SU-DHL-6 (cell line): ENCODE results near the gene C10orf88.

ENCODE experiments used
- H2AFZ ChIP-seq: fragments of 200-600 bp; sonication (generic); 2 replicates; pipeline ENCODE4 v1.6.1; 2014; ENCODE audit warnings: low read depth, mild to moderate bottlenecking, moderate library complexity, mixed read lengths, antibody characterized with exemption, low read length; ENCODE audit not compliant: severe bottlenecking
- H3F3A ChIP-seq: fragments of 200-600 bp; shearing (Covaris generic); 2 replicates; pipeline ENCODE4 v1.6.0; 2016; ENCODE audit warnings: antibody characterized with exemption, mild to moderate bottlenecking; ENCODE audit not compliant: insufficient read depth
- H3K27ac ChIP-seq: fragments of 200-600 bp; sonication (generic); 2 replicates; pipeline ENCODE4 v1.5.1; 2016; ENCODE audit warnings: low read depth, mild to moderate bottlenecking, low read length, moderate library complexity, mixed read lengths
- H3K27me3 ChIP-seq: fragments of 200-600 bp; sonication (generic), shearing (Covaris generic); 2 replicates; pipeline ENCODE4 v1.6.0; 2014; ENCODE audit warnings: mild to moderate bottlenecking, low read length
- H3K36me3 ChIP-seq: fragments of 200-600 bp; sonication (generic); 2 replicates; pipeline ENCODE4 v1.6.1; 2014; ENCODE audit warnings: mild to moderate bottlenecking, low read length, mixed read lengths
- H3K4me2 ChIP-seq: fragments of 300-600, 200-600 bp; shearing (Covaris generic), sonication (generic); 2 replicates; pipeline ENCODE4 v1.6.0; 2014; ENCODE audit warnings: low read length, low read depth, mild to moderate bottlenecking; ENCODE audit not compliant: poor library complexity, severe bottlenecking
- H3K4me3 ChIP-seq: fragments of 200-600 bp; sonication (generic); 2 replicates; pipeline ENCODE4 v1.5.1; 2014; ENCODE audit warnings: antibody characterized with exemption, low read length, mild to moderate bottlenecking, mixed read lengths; ENCODE audit not compliant: insufficient read depth, poor library complexity, severe bottlenecking
- H3K79me2 ChIP-seq: fragments of 200-600 bp; sonication (generic); 2 replicates; pipeline ENCODE4 v1.6.1; 2014; ENCODE audit warnings: mild to moderate bottlenecking, low read length, moderate library complexity; ENCODE audit not compliant: insufficient read depth
- H3K9ac ChIP-seq: fragments of 200-600 bp; sonication (generic); 2 replicates; pipeline ENCODE4 v1.7.0; 2014; ENCODE audit warnings: mild to moderate bottlenecking, low read length
- H3K9me2 ChIP-seq: fragments of 200-600 bp; sonication (generic); replicated peaks from 2 replicates; pipeline ENCODE4 v1.6.1; 2014; ENCODE audit warnings: low read length; ENCODE audit not compliant: insufficient read depth
- H3K9me3 ChIP-seq: fragments of 200-600 bp; sonication (generic); 2 replicates; pipeline ENCODE4 v1.6.1; 2014; ENCODE audit warnings: low read length, mixed read lengths; ENCODE audit not compliant: insufficient read depth
- H4K20me1 ChIP-seq: fragments of 200-600 bp; sonication (generic); 2 replicates; pipeline ENCODE4 v1.6.1; 2014; ENCODE audit warnings: low read depth, mild to moderate bottlenecking, antibody characterized with exemption, low read length, moderate library complexity, mixed read lengths
- EZH2phosphoT487 ChIP-seq: fragments of 200-600 bp; sonication (generic), shearing (Covaris generic); conservative IDR thresholded peaks from 2 replicates; pipeline ENCODE4 v1.6.1; 2018; ENCODE audit warnings: mild to moderate bottlenecking, antibody characterized with exemption, low read length, moderate library complexity, mixed read lengths
- TF ChIP-seq, protein P1 (sequence below): fragments of 200-600 bp; sonication (generic); IDR thresholded peaks from one replicate; pipeline ENCODE4 v1.5.1; 2017; ENCODE audit warnings: antibody characterized with exemption, mild to moderate bottlenecking, low read length, moderate library complexity; ENCODE audit not compliant: insufficient read depth, poor library complexity, severe bottlenecking

Gene C10orf88

DNA sequence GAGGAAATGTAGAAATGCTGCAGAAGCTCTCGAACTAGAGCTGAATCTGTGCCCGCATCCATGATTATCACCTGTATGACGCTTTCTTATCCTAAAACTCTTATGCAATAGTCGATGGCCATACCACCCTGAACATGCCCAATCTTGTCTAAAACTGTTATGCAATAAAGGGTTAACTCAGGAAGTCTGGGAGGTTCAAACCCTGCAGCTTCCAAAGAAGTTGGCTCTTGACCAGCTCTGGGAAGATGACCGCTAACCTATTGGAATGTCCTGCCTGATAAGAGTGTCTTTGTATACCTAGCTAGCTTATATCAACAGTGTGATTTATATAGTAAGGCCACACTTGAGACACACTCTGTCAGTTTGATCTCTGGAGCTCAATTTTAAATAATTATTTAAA is 3.4 kb upstream of the C10orf88 start:
- H3K4me2 ChIP-seq, result no peak overlapping the region

DNA sequence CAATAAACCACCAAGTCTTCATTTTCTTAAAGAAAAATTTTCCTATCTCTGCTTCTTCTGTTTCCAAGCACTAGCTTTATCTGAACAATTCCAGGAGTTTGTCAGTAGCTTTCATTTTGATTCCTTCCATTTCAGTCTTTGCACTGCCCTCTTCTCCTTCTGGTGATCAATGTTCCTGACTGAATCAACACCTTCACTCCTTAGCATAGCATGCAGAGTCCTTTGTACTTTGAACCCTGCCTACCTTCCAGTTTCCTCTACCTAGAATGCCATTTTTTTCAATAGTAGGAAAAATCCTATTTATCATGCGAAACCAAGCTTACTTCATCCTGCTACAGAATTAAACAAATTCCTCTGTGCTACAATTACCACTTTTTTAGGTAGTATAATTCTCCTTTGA is 1.9 kb upstream of the C10orf88 start:
- H3K4me2 ChIP-seq, result no peak overlapping the region

More for the DNA sequence above, 3.4 kb upstream of the C10orf88 start:
- H3K36me3 ChIP-seq, result no peaks in the 10 kb centered on the region
- H3F3A ChIP-seq, result no peaks in the 10 kb centered on the region
- H3K4me3 ChIP-seq, result no peak overlapping the region
- H3K9me2 ChIP-seq, result no peaks in the 10 kb centered on the region
- H3K27ac ChIP-seq, result no peak overlapping the region
- peaks cover 4% of the 10 kb centered on the region for H3K79me2 ChIP-seq
- no peak overlapping the region for H2AFZ ChIP-seq
- no peak overlapping the region for H3K9ac ChIP-seq
- no peaks in the 10 kb centered on the region for H3K9me3 ChIP-seq
- H3K27me3 ChIP-seq, result no peaks in the 10 kb centered on the region
- TF ChIP-seq, protein P1, sequence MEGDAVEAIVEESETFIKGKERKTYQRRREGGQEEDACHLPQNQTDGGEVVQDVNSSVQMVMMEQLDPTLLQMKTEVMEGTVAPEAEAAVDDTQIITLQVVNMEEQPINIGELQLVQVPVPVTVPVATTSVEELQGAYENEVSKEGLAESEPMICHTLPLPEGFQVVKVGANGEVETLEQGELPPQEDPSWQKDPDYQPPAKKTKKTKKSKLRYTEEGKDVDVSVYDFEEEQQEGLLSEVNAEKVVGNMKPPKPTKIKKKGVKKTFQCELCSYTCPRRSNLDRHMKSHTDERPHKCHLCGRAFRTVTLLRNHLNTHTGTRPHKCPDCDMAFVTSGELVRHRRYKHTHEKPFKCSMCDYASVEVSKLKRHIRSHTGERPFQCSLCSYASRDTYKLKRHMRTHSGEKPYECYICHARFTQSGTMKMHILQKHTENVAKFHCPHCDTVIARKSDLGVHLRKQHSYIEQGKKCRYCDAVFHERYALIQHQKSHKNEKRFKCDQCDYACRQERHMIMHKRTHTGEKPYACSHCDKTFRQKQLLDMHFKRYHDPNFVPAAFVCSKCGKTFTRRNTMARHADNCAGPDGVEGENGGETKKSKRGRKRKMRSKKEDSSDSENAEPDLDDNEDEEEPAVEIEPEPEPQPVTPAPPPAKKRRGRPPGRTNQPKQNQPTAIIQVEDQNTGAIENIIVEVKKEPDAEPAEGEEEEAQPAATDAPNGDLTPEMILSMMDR, result no peak
- TF ChIP-seq EZH2phosphoT487, result no peak
- H4K20me1 ChIP-seq, result no peaks in the 10 kb centered on the region

DNA sequence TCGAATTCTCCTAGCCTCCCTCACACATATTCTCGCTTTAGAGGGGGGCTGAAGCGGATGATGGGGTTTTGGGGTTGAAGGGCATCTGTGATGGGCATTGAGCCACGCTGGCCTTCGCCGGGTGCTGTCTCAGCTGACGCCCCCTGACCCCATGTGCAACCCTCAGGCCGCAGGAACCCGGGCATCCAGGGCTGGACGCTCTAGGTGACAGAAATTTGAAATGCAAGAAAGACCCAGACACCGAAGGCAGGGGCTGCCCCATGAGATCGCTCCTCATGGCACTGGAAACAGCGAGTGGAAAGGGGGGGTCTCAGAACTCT is 664 bp upstream of the C10orf88 start:
- H4K20me1 ChIP-seq, result no peaks in the 10 kb centered on the region
- no peaks in the 10 kb centered on the region for H3F3A ChIP-seq
- no peaks in the 10 kb centered on the region for H3K9me2 ChIP-seq
- H3K36me3 ChIP-seq, result no peaks in the 10 kb centered on the region
- H3K27me3 ChIP-seq, result no peaks in the 10 kb centered on the region
- H3K79me2 ChIP-seq, result peaks cover 4% of the 10 kb centered on the region
- no peak overlapping the region for H3K9ac ChIP-seq
- no peak overlapping the region for H3K4me3 ChIP-seq
- H3K27ac ChIP-seq, result no peak overlapping the region
- peak overlapping the region; percentile 4 for H3K4me2 ChIP-seq
- H3K9me3 ChIP-seq, result no peaks in the 10 kb centered on the region
- H2AFZ ChIP-seq, result peak overlapping the region; percentile 52
- TF ChIP-seq EZH2phosphoT487, result no peak
- TF ChIP-seq, protein P1, result no peak

More for the DNA sequence above, 1.9 kb upstream of the C10orf88 start:
- H3K4me3 ChIP-seq, result no peak overlapping the region
- no peak overlapping the region for H3K9ac ChIP-seq
- no peaks in the 10 kb centered on the region for H3F3A ChIP-seq
- H4K20me1 ChIP-seq, result no peaks in the 10 kb centered on the region
- peaks cover 4% of the 10 kb centered on the region for H3K79me2 ChIP-seq
- no peaks in the 10 kb centered on the region for H3K9me2 ChIP-seq
- TF ChIP-seq, protein P1, result no peak
- TF ChIP-seq EZH2phosphoT487, result no peak
- no peaks in the 10 kb centered on the region for H3K27me3 ChIP-seq
- H2AFZ ChIP-seq, result no peak overlapping the region
- H3K36me3 ChIP-seq, result no peaks in the 10 kb centered on the region
- no peak overlapping the region for H3K27ac ChIP-seq
- H3K9me3 ChIP-seq, result no peaks in the 10 kb centered on the region
